MCF 10A (cell line): ENCODE measurements around the gene CROT. TPM values are rescaled to one million over a fixed set of nuclear protein-coding genes. Genes with fewer than 3 reads are reported as not detected.

Source experiments
- BruUV-seq: library from RNA; stranded (reverse); fragments of 400-500 nt; replicated peaks from 2 replicates; lab custom pipeline; 2021; lab: Mats Ljungman, UMichigan
- CTCF ChIA-PET: fragments of 300-600 bp; sonication (Branson Sonifier 250); formaldehyde crosslinking; extraction: SDS; loops from one replicate; lab custom pipeline; 2021; ENCODE audit warnings: antibody characterized with exemption, inconsistent platforms; lab: Yijun Ruan, JAX
- POLR2A ChIA-PET: fragments of 300-600, 350-650 bp; sonication (Branson Sonifier 250); formaldehyde crosslinking; extraction: SDS; loops from one replicate; lab custom pipeline; 2020; ENCODE audit warnings: antibody characterized with exemption, inconsistent platforms; lab: Yijun Ruan, JAX
- DNase-seq: peaks from one replicate; pipeline ENCODE4 v3.0.0-alpha.2; 2018; ENCODE audit not compliant: unreplicated experiment
- H3K27ac Mint-ChIP-seq: one replicate; pipeline ENCODE4 v1.8.0; 2022; ENCODE audit warnings: mild to moderate bottlenecking, low read depth, mixed read lengths; ENCODE audit not compliant: unreplicated experiment
- H3K27me3 Mint-ChIP-seq: one replicate; pipeline ENCODE4 v1.8.0; 2022; ENCODE audit warnings: mixed read lengths; ENCODE audit not compliant: insufficient read depth, unreplicated experiment
- H3K36me3 Mint-ChIP-seq: one replicate; pipeline ENCODE4 v1.8.0; 2022; ENCODE audit warnings: mild to moderate bottlenecking, moderate library complexity, mixed read lengths; ENCODE audit not compliant: insufficient read depth, unreplicated experiment
- H3K4me1 Mint-ChIP-seq: one replicate; pipeline ENCODE4 v1.8.0; 2022; ENCODE audit warnings: mixed read lengths; ENCODE audit not compliant: insufficient read depth, unreplicated experiment
- H3K4me3 Mint-ChIP-seq: one replicate; pipeline ENCODE4 v1.8.0; 2022; ENCODE audit warnings: mild to moderate bottlenecking, moderate library complexity, mixed read lengths; ENCODE audit not compliant: unreplicated experiment
- H3K9me3 Mint-ChIP-seq: one replicate; pipeline ENCODE4 v1.8.0; 2022; ENCODE audit warnings: mixed read lengths; ENCODE audit not compliant: unreplicated experiment
- CTCF ChIP-seq: fragments of 200-600 bp; IDR thresholded peaks from one replicate; pipeline ENCODE4 v1.8.0; 2022; ENCODE audit warnings: antibody characterized with exemption, mild to moderate bottlenecking; ENCODE audit not compliant: unreplicated experiment
- intact Hi-C: fragments of 100-400 bp; cut with micrococcal nuclease; formaldehyde crosslinking; loops from 2 replicates; pipeline ENCODE4 v1.14.1; 2022
- total RNA-seq: library from RNA; stranded (reverse); gene quantifications from 2 replicates; pipeline ENCODE4 v1.2.3, GENCODE V29; 2022

The CROT gene
- total RNA-seq, 1 experiment from 2014 or later = 5.7 TPM

GRCh38 chr7:87364246-87364645 lies 18.8 kb downstream of the CROT start:
- BruUV-seq = no TSS peak
- CTCF ChIA-PET = interaction anchor here (0.7 kb wide), 1 partner anchor 28 kb away, joined by 3 read pairs; no protein-coding TSS in a partner anchor
- peaks cover 5% of the 10 kb centered on the region for H3K4me1 Mint-ChIP-seq
- POLR2A ChIA-PET = interaction anchor here (5.1 kb wide), 1 partner anchor 47 kb away, joined by 45 read pairs; no protein-coding TSS in a partner anchor
- DNase-seq = no peak
- H3K27ac Mint-ChIP-seq = no peak overlapping the region
- peaks cover 12% of the 10 kb centered on the region for H3K36me3 Mint-ChIP-seq
- no peak overlapping the region for H3K4me3 Mint-ChIP-seq
- intact Hi-C loops = no loop called here
- H3K27me3 Mint-ChIP-seq = no peaks in the 10 kb centered on the region
- H3K9me3 Mint-ChIP-seq = no peaks in the 10 kb centered on the region
- no peak for TF ChIP-seq CTCF

- Mint-ChIP-seq H3K27ac (no peak overlapping the region), H3K4me3 (no peak overlapping the region), H3K36me3 (no peaks in the 10 kb centered on the region), H3K9me3 (no peaks in the 10 kb centered on the region), H3K27me3 (no peaks in the 10 kb centered on the region), H3K4me1 (no peaks in the 10 kb centered on the region)
- TF ChIP-seq CTCF = no peak
- intact Hi-C loops = no loop called here
- no TSS peak for BruUV-seq
- CTCF ChIA-PET = interaction anchor here (1.1 to 1.2 kb wide), 2 partner anchors 47 to 133 kb away, joined by 3 to 4 read pairs; no protein-coding TSS in a partner anchor
- POLR2A ChIA-PET = interaction anchor here (0.6 to 4.5 kb wide), 3 partner anchors 9 to 52 kb away, joined by 3 to 15 read pairs (median 4); no protein-coding TSS in a partner anchor
- DNase-seq = no peak
Observed at GRCh38 chr7:87369216-87369615, 23.8 kb downstream of the CROT start.

GRCh38 chr7:87370660-87371180 lies 25.3 kb downstream of the CROT start:
- Mint-ChIP-seq H3K4me3 (no peak overlapping the region), H3K9me3 (no peaks in the 10 kb centered on the region), H3K4me1 (no peaks in the 10 kb centered on the region), H3K36me3 (no peaks in the 10 kb centered on the region), H3K27ac (peak overlapping the region; percentile 11), H3K27me3 (no peaks in the 10 kb centered on the region)
- intact Hi-C loops = no loop called here
- peak; percentile 28 for DNase-seq
- TF ChIP-seq CTCF = no peak
- no TSS peak for BruUV-seq
- ChIA-PET POLR2A (interaction anchor here (1.3 to 4.5 kb wide), 4 partner anchors 11 to 53 kb away, joined by 4 to 15 read pairs (median 6); partner anchors contain the start of gene CROT), CTCF (interaction anchor here (0.7 kb wide), 1 partner anchor 45 kb away, joined by 3 read pairs; no protein-coding TSS in a partner anchor)

GRCh38 chr7:87375662-87376435 lies 30.4 kb downstream of the CROT start:
- H3K27me3 Mint-ChIP-seq = no peaks in the 10 kb centered on the region
- no peak overlapping the region for H3K4me3 Mint-ChIP-seq
- peaks cover 6% of the 10 kb centered on the region for H3K36me3 Mint-ChIP-seq
- POLR2A ChIA-PET = interaction anchor here (1.1 to 1.2 kb wide), 2 partner anchors 30 to 58 kb away, joined by 4 read pairs; partner anchors contain the start of gene CROT
- H3K27ac Mint-ChIP-seq = no peak overlapping the region
- no peak for TF ChIP-seq CTCF
- no peak for DNase-seq
- CTCF ChIA-PET = interaction anchor here (0.6 to 2.0 kb wide), 3 partner anchors 41 to 62 kb away, joined by 3 to 5 read pairs (median 3); no protein-coding TSS in a partner anchor
- BruUV-seq = no TSS peak
- no peaks in the 10 kb centered on the region for H3K9me3 Mint-ChIP-seq
- no peaks in the 10 kb centered on the region for H3K4me1 Mint-ChIP-seq
- intact Hi-C loops = no loop called here
